ENCODE measurements around the gene ADAMTS19. TPM values are rescaled to one million over a fixed set of nuclear protein-coding genes. Genes with fewer than 3 reads are reported as not detected.
A peak's percentile ranks its signal among the peaks of the same experiment; 100 is the strongest.

The ADAMTS19 gene
- total and polyA plus RNA-seq, 2 of the 8 experiments (the other 6 are each of a cell fraction or from before 2014, with no cell fraction given): 17.3 to 28.8 TPM

DNA sequence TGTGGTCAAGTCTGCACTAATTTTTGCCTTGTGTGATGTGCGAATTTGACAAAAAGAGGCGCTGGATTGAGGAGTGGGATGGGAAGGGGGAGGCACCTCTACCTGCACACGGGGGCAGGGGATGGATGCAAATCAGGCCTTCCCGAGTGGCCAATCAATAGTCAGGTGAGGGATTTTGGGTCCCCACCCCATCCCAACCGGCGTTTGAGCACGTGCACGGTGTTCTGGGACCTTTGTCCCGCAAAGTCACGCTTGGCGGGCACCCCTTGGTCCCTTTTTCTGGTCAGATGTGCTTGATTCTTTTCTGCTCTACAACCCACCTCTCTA is 685 bp upstream of the ADAMTS19 start (continued):
- peak; percentile 75 for TF ChIP-seq TBP (IDR thresholded peaks at IDR 0.05; ENCODE audit: low read depth, low read length)
- no peak for TF ChIP-seq EP300 (IDR thresholded peaks at IDR 0.05; ENCODE audit: borderline replicate concordance in 1 of 2, low read depth in 2 of 2, low read length in 2 of 2)
- no peak for TF ChIP-seq NANOG (IDR thresholded peaks at IDR 0.05; ENCODE audit: insufficient read depth, low read depth, low read length, poor library complexity, severe bottlenecking)
- TF ChIP-seq CBX8 (IDR thresholded peaks at IDR 0.05; ENCODE audit: borderline replicate concordance, low read depth, low read length): no peak
- no peak for TF ChIP-seq TAF7 (optimal IDR thresholded peaks at IDR 0.05; ENCODE audit: borderline replicate concordance, low read depth, low read length)
- TF ChIP-seq KDM5A (IDR thresholded peaks at IDR 0.05; ENCODE audit: low read length): no peak
- no peak for TF ChIP-seq EZH2 (IDR thresholded peaks at IDR 0.05; ENCODE audit: low read depth, low read length, severe bottlenecking)
- TF ChIP-seq RFX5 (IDR thresholded peaks at IDR 0.05; ENCODE audit: borderline replicate concordance, low read depth, low read length): no peak
- no peak for TF ChIP-seq HDAC6 (IDR thresholded peaks at IDR 0.05; ENCODE audit: low read depth, low read length)
- TF ChIP-seq MAFK (IDR thresholded peaks at IDR 0.05; ENCODE audit: low read depth, low read length): no peak
- TF ChIP-seq GABPA (IDR thresholded peaks at IDR 0.05; ENCODE audit: borderline replicate concordance, insufficient read depth, low read length): no peak
- no peak for TF ChIP-seq KDM4A (IDR thresholded peaks at IDR 0.05; ENCODE audit: low read depth, low read length, severe bottlenecking)
- TF ChIP-seq CEBPB (IDR thresholded peaks at IDR 0.05; ENCODE audit: low read depth, low read length): no peak
- TF ChIP-seq CREB1 (IDR thresholded peaks at IDR 0.05): no peak
- TF ChIP-seq POLR2AphosphoS5 (IDR thresholded peaks at IDR 0.05; ENCODE audit: low read depth, low read length): peak; percentile 88
- TF ChIP-seq SIN3A (conservative IDR thresholded peaks at IDR 0.05 in 1 of 2, IDR thresholded peaks at IDR 0.05 in 1 of 2; ENCODE audit: low read depth in 1 of 2, low read length in 2 of 2): no peak
- TF ChIP-seq TCF12 (IDR thresholded peaks at IDR 0.05; ENCODE audit: low read depth, low read length): no peak
- no peak for TF ChIP-seq RNF2 (IDR thresholded peaks at IDR 0.05; ENCODE audit: borderline replicate concordance, low read depth, low read length, missing control alignments, poor library complexity, severe bottlenecking)
- no peak for TF ChIP-seq PHF8 (conservative IDR thresholded peaks at IDR 0.05; ENCODE audit: low read depth, low read length)
- TF ChIP-seq SIRT6 (IDR thresholded peaks at IDR 0.05; ENCODE audit: low read length): no peak
- no peak for TF ChIP-seq CHD1 (IDR thresholded peaks at IDR 0.05; ENCODE audit: low read depth, low read length)
- TF ChIP-seq TEAD4 (IDR thresholded peaks at IDR 0.05; ENCODE audit: low read depth, low read length): no peak
- no peak for TF ChIP-seq RXRA (IDR thresholded peaks at IDR 0.05; ENCODE audit: insufficient read depth, low read depth, low read length)
- TF ChIP-seq GTF2F1 (IDR thresholded peaks at IDR 0.05; ENCODE audit: borderline replicate concordance, low read depth, low read length): no peak
- TF ChIP-seq TAF1 (IDR thresholded peaks at IDR 0.05; ENCODE audit: low read depth, low read length): peak; percentile 80
- peak; percentile 62; the same call in 1 of the 2 replicates for TF ChIP-seq SP1 (IDR thresholded peaks at IDR 0.05; ENCODE audit: low read depth, low read length)
